Testis (tissue), 2 donors: ENCODE data around the gene CHRDL1.

Source experiments
- CTCF ChIP-seq, 3 experiments: fragments of 450-650 bp in 2 of 3; fragments of 200-600 bp in 1 of 3; sonication (generic) in 1 of 3; IDR thresholded peaks; one replicate each; pipeline ENCODE4 v1.5.1; 2016 to 2019; ENCODE audit warnings: antibody characterized with exemption in 3 of 3, mild to moderate bottlenecking in 2 of 3, moderate library complexity in 1 of 3
- POLR2A ChIP-seq: fragments of 450-650 bp; IDR thresholded peaks from one replicate; pipeline ENCODE4 v1.6.1; 2017; ENCODE audit warnings: antibody characterized with exemption, mild to moderate bottlenecking, moderate library complexity

DNA sequence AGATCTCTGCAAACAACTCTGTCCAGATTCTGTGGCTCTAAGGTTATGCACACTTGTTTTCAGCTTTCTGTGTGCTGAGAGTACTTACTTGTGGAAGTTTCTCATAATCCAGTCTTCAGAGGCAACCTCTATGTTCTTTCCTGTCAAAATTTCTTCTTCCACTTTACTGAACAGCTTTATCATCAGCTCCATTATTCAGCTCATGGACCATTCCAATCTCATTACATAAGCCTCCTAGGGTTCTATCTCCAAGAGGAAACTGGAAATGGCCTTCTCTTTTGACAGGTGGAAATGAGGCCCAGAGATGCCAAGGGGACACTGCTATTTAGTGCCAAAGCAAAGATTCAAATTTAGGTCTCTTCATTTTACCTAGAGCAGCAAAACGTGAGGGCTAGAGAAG is 61.3 kb downstream of the CHRDL1 start:
- no peak for TF ChIP-seq CTCF (IDR thresholded peaks at IDR 0.05)
- no peak for TF ChIP-seq POLR2A
